HepG2 (cell line): Measurements from ENCODE around the gene SLC22A14. TPM values are rescaled to one million over a fixed set of nuclear protein-coding genes. Genes with fewer than 3 reads are reported as not detected.
A peak's percentile ranks its signal among the peaks of the same experiment; 100 is the strongest.

ENCODE experiments used
- ATAC-seq: fragments of 200-7000 bp; cut with Tn5 transposase; 3 replicates; pipeline ENCODE4 v1.9.1; 2020; ENCODE audit warnings: mild to moderate bottlenecking, moderate library complexity
- BruUV-seq: library from RNA; stranded (reverse); fragments of 400-500 nt; replicated peaks from 2 replicates; lab custom pipeline; 2021; lab: Mats Ljungman, UMichigan
- CTCF ChIA-PET: fragments of 300-600 bp; formaldehyde crosslinking; extraction: SDS; loops from one replicate; lab custom pipeline; 2021; ENCODE audit warnings: low total read pairs, inconsistent platforms, low intra/inter-chr PET ratio; lab: Yijun Ruan, JAX
- POLR2A ChIA-PET: fragments of 350-600 bp; sonication (Branson Sonifier 250); formaldehyde crosslinking; loops from one replicate; lab custom pipeline; 2020; ENCODE audit warnings: antibody characterized with exemption, inconsistent platforms; lab: Yijun Ruan, JAX
- DNase-seq: peaks from one replicate; pipeline ENCODE4 v3.0.0-alpha.2; 2015; ENCODE audit warnings: low spot score
- FAIRE-seq: peaks from 3 replicates; lab custom pipeline; 2011; peaks lifted over from hg19 to GRCh38; lab: Jason Lieb, UNC
- H2AFZ ChIP-seq: one replicate; pipeline ENCODE4 v1.6.1; 2011; ENCODE audit warnings: low read length, inconsistent platforms
- H3K27ac ChIP-seq: fragments of 300-600 bp; 3 replicates; pipeline ENCODE4 v1.8.0; 2011; ENCODE audit warnings: mixed run types, mild to moderate bottlenecking, mixed read lengths, low read length, inconsistent platforms; ENCODE audit not compliant: insufficient read depth; ENCODE audit errors: extremely low read length
- H3K27me3 ChIP-seq, 2 experiments: fragments of 200-600 bp in 1 of 2; 2 replicates in 1 of 2; 3 replicates in 1 of 2; pipeline versions ENCODE4 v1.6.0 to v1.8.0; 2011; ENCODE audit warnings: low read length in 2 of 2, mild to moderate bottlenecking in 2 of 2, moderate library complexity in 2 of 2, inconsistent platforms in 1 of 2; ENCODE audit not compliant: insufficient read depth in 2 of 2, control insufficient read depth in 1 of 2
- H3K36me3 ChIP-seq, 2 experiments: fragments of 200-600 bp in 1 of 2; replicated peaks in 1 of 2; 2 replicates in 1 of 2; 3 replicates in 1 of 2; pipeline versions ENCODE4 v1.5.1 to v1.8.0; 2011; ENCODE audit warnings: low read length in 2 of 2, inconsistent platforms in 1 of 2; ENCODE audit not compliant: insufficient read depth in 2 of 2, control insufficient read depth in 1 of 2
- H3K4me1 ChIP-seq: 2 replicates; pipeline ENCODE4 v1.5.1; 2012; ENCODE audit warnings: low read length, inconsistent platforms; ENCODE audit not compliant: insufficient read depth
- H3K4me2 ChIP-seq: 2 replicates; pipeline ENCODE4 v1.6.0; 2011; ENCODE audit warnings: low read depth, low read length, inconsistent platforms
- H3K4me3 ChIP-seq, 3 experiments: fragments of 200-600 bp in 1 of 3; sonication (generic), shearing (Covaris generic) in 1 of 3; replicated peaks in 1 of 3; 2 replicates each; pipeline ENCODE4 v1.5.1; 2011 to 2016; ENCODE audit warnings: low read length in 3 of 3, inconsistent platforms in 2 of 3, low read depth in 2 of 3, mild to moderate bottlenecking in 2 of 3, control low read depth in 1 of 3, mixed read lengths in 1 of 3; ENCODE audit not compliant: insufficient read depth in 1 of 3
- H3K79me2 ChIP-seq: one replicate; pipeline ENCODE4 v1.6.1; 2011; ENCODE audit warnings: low read length, inconsistent platforms; ENCODE audit not compliant: insufficient read depth
- H3K9ac ChIP-seq: 2 replicates; pipeline ENCODE4 v1.6.0; 2011; ENCODE audit warnings: mild to moderate bottlenecking, low read depth, low read length, inconsistent platforms; ENCODE audit not compliant: insufficient read depth
- H3K9me3 ChIP-seq: 2 replicates; pipeline ENCODE4 v1.5.1; 2012; ENCODE audit warnings: mild to moderate bottlenecking, low read length
- H4K20me1 ChIP-seq: 2 replicates; pipeline ENCODE4 v1.6.0; 2011; ENCODE audit warnings: inconsistent platforms, mild to moderate bottlenecking, low read length, moderate library complexity; ENCODE audit not compliant: insufficient read depth
- AGO2 ChIP-seq: fragments of 200-400 bp; formaldehyde crosslinking; optimal IDR thresholded peaks from 2 replicates; pipeline ENCODE3; 2017; ENCODE audit warnings: mild to moderate bottlenecking, low read depth, low read length, moderate library complexity
- CREB1 ChIP-seq, 2 experiments: fragments of 450-650 bp in 1 of 2; IDR thresholded peaks; 2 replicates each; pipeline ENCODE4 v1.6.1; 2016 to 2017; ENCODE audit warnings: control low read depth in 1 of 2, mild to moderate bottlenecking in 1 of 2, missing compliant biosample characterization in 1 of 2, missing genetic modification characterization in 1 of 2
- TCF7L2 ChIP-seq: IDR thresholded peaks from 2 replicates; pipeline ENCODE4 v1.6.1; 2011; ENCODE audit warnings: mild to moderate bottlenecking, low read depth, low read length, moderate library complexity
- ZFP36L2 ChIP-seq: sonication (generic); formaldehyde crosslinking; IDR thresholded peaks from 2 replicates; pipeline ENCODE4 v1.4.0; 2020; ENCODE audit warnings: missing genetic modification reagents
- ZMAT5 ChIP-seq: sonication (generic); formaldehyde crosslinking; IDR thresholded peaks from 2 replicates; pipeline ENCODE4 v1.5.0; 2020; ENCODE audit warnings: mild to moderate bottlenecking, low read depth, missing genetic modification reagents, borderline replicate concordance
- WGBS: methylation state at CpG from one replicate; pipeline ENCODE4 v1.1.6; 2017; ENCODE audit warnings: low lambda C conversion rate; 5-methylcytosine and 5-hydroxymethylcytosine counted together
- in situ Hi-C: cut with HindIII; loops from 2 replicates; pipeline ENCODE4 v1.10.0; 2017; ENCODE audit warnings: low pct_unique_long_range_greater_than_20kb; ENCODE audit not compliant: extremely low pct_ligation_motif_present
- intact Hi-C: fragments of 100-400 bp; cut with micrococcal nuclease; formaldehyde crosslinking; loops from one replicate; pipeline ENCODE4 v1.10.0; 2022; ENCODE audit not compliant: unreplicated experiment
- polyA plus RNA-seq, 8 experiments: library from polyadenylated mRNA; depleted of rRNA in 3 of 8; stranded (reverse) in 7 of 8; unstranded in 1 of 8; fragments of >200 nt; fragmentation: Illumina TruSeq in 4 of 8; extraction: Trizol in 4 of 8; gene quantifications; 2 replicates each; pipeline versions ENCODE4 v1.2.1 to v1.2.3, GENCODE V29; 2011 to 2016; ENCODE audit warnings: low read depth in 4 of 8, missing spikeins in 1 of 8, mixed read lengths in 1 of 8; ENCODE audit not compliant: insufficient read depth in 1 of 8
- total RNA-seq, 5 experiments: library from RNA; depleted of rRNA; stranded (reverse); fragments of >200 nt; fragmentation: Illumina TruSeq; extraction: Trizol; gene quantifications; 2 replicates each; pipeline ENCODE4 v1.2.3, GENCODE V29; 2016; ENCODE audit warnings: low read depth in 1 of 5

Gene SLC22A14
- total and polyA plus RNA-seq, 2 of the 13 experiments (the other 11 are each of a cell fraction or from before 2014, with no cell fraction given), result 0.03 TPM; not detected in 1

- Histone ChIP-seq H3K27ac (no peak overlapping the region), H3K79me2 (no peaks in the 10 kb centered on the region), H3K27me3 (no peaks in the 10 kb centered on the region), H3K9ac (no peak overlapping the region), H3K4me2 (no peak overlapping the region), H3K4me3 (no peak overlapping the region), H4K20me1 (no peaks in the 10 kb centered on the region), H3K9me3 (no peaks in the 10 kb centered on the region), H2AFZ (no peak overlapping the region), H3K4me1 (no peaks in the 10 kb centered on the region), H3K36me3 (peaks cover 28 to 94% of the 10 kb centered on the region in 2 experiments)
- peak; percentile 17 for ATAC-seq
- intact Hi-C loops (no loop called here), in situ Hi-C loops (no loop called here)
- TF ChIP-seq ZFP36L2 (CRISPR knock-in tag) (no peak), AGO2 (peak; percentile 85), CREB1 (IDR thresholded peaks at IDR 0.05) (no peak), CREB1 (CRISPR knock-in tag; IDR thresholded peaks at IDR 0.05) (no peak), TCF7L2 (no peak)
- no peak for FAIRE-seq
- CTCF ChIA-PET, result no interaction called here
- POLR2A ChIA-PET, result interaction anchor here (1.0 kb wide), 1 partner anchor 18 kb away, joined by 3 read pairs; no protein-coding TSS in a partner anchor
- no peak for DNase-seq
- WGBS, result 95% methylated on average over 6 of the region's 13 CpGs
- no TSS peak for BruUV-seq
These were observed 83.5 kb downstream of the SLC22A14 start for GRCh38 chr3:38365469-38366062.

DNA sequence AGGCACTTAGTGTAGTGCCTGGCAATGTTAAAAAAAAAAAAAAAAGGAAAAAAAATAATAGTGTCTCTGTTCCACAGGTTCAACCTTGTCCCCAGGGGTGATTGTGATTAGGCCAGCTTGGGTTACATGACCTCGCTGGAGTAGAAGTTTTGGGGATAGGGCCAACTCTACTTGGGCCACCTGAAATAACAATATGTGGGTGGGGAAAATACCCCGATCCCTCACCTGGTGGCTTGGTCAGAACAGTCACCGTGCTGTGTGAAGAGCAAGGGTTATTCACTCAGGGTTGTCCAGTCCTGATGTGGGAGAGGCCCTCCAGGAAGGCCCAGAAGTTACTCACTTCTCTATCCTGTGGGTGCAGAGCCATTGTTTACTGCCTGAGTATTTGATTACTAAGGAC, 84.0 kb downstream of the SLC22A14 start:
- CTCF ChIA-PET, result no interaction called here
- Histone ChIP-seq H3K79me2 (no peaks in the 10 kb centered on the region), H3K27me3 (no peaks in the 10 kb centered on the region), H2AFZ (no peak overlapping the region), H3K9ac (no peak overlapping the region), H3K27ac (no peak overlapping the region), H4K20me1 (no peaks in the 10 kb centered on the region), H3K4me1 (no peaks in the 10 kb centered on the region), H3K9me3 (no peaks in the 10 kb centered on the region), H3K4me2 (no peak overlapping the region), H3K4me3 (no peak overlapping the region), H3K36me3 (peaks cover 28 to 96% of the 10 kb centered on the region in 2 experiments)
- FAIRE-seq (no peak), ATAC-seq (no peak), DNase-seq (no peak)
- in situ Hi-C loops (no loop called here), intact Hi-C loops (no loop called here)
- no TSS peak for BruUV-seq
- POLR2A ChIA-PET, result no interaction called here
- TF ChIP-seq ZMAT5 (CRISPR knock-in tag), result no peak
- WGBS, result 100% methylated on average over 3 of the region's 3 CpGs
